Left ventricle myocardium inferior (tissue), 1 donor: ENCODE data around the gene ACP4. TPM values are rescaled to one million over a fixed set of nuclear protein-coding genes. Genes with fewer than 3 reads are reported as not detected.

Experiments
- DNase-seq: peaks from one replicate; pipeline ENCODE4 v3.0.0-alpha.2; 2020
- H3K27ac ChIP-seq: fragments of 200-600 bp; replicated peaks from 2 replicates; pipeline ENCODE4 v1.8.0; 2021
- H3K27me3 ChIP-seq: fragments of 200-600 bp; 2 replicates; pipeline ENCODE4 v1.8.0; 2021; ENCODE audit warnings: low read depth
- H3K36me3 ChIP-seq: fragments of 200-600 bp; 2 replicates; pipeline ENCODE4 v1.8.0; 2021
- H3K4me1 ChIP-seq: fragments of 200-600 bp; 2 replicates; pipeline ENCODE4 v1.8.0; 2021
- H3K4me3 ChIP-seq: fragments of 200-600 bp; 2 replicates; pipeline ENCODE4 v1.8.0; 2021; ENCODE audit warnings: mild to moderate bottlenecking, moderate library complexity
- H3K9me3 ChIP-seq: fragments of 200-600 bp; replicated peaks from 2 replicates; pipeline ENCODE4 v1.8.0; 2021
- intact Hi-C: fragments of 100-400 bp; cut with micrococcal nuclease; formaldehyde crosslinking; loops from one replicate; pipeline ENCODE4 v1.11.0; 2022
- total RNA-seq: library from RNA; stranded (reverse); fragmentation: NEBNext Ultra II Directional; extraction: Animal tissue kit (Norgen Biotek cat#: 25700); gene quantifications from one replicate; pipeline ENCODE4 v1.2.1, GENCODE V29; 2021
- TF ChIP-seq, protein P1 (sequence below): fragments of 200-600 bp; IDR thresholded peaks from 2 replicates; pipeline ENCODE4 v1.8.0; 2021; ENCODE audit warnings: antibody characterized with exemption, mild to moderate bottlenecking, borderline replicate concordance
- donor health status: DM: no; HTN: yes; CAD: no; lungs with severe emphysema.

Gene ACP4
- total RNA-seq, 1 donor from 2014 or later = not detected

- Histone ChIP-seq H3K27ac (no peak overlapping the region), H3K27me3 (peaks cover 10% of the 10 kb centered on the region), H3K4me3 (no peak overlapping the region), H3K36me3 (peaks cover 28% of the 10 kb centered on the region), H3K4me1 (no peaks in the 10 kb centered on the region), H3K9me3 (no peaks in the 10 kb centered on the region)
- no peak for DNase-seq
- intact Hi-C loops = no loop called here
- TF ChIP-seq, protein P1, sequence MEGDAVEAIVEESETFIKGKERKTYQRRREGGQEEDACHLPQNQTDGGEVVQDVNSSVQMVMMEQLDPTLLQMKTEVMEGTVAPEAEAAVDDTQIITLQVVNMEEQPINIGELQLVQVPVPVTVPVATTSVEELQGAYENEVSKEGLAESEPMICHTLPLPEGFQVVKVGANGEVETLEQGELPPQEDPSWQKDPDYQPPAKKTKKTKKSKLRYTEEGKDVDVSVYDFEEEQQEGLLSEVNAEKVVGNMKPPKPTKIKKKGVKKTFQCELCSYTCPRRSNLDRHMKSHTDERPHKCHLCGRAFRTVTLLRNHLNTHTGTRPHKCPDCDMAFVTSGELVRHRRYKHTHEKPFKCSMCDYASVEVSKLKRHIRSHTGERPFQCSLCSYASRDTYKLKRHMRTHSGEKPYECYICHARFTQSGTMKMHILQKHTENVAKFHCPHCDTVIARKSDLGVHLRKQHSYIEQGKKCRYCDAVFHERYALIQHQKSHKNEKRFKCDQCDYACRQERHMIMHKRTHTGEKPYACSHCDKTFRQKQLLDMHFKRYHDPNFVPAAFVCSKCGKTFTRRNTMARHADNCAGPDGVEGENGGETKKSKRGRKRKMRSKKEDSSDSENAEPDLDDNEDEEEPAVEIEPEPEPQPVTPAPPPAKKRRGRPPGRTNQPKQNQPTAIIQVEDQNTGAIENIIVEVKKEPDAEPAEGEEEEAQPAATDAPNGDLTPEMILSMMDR = no peak
Measured at GRCh38 chr19:50796128-50796633, 6.0 kb downstream of the ACP4 start.

- Histone ChIP-seq H3K27ac (no peak overlapping the region), H3K27me3 (peaks cover 7% of the 10 kb centered on the region)
Measured at GRCh38 chr19:50796634-50797428, 6.6 kb downstream of the ACP4 start.

DNA sequence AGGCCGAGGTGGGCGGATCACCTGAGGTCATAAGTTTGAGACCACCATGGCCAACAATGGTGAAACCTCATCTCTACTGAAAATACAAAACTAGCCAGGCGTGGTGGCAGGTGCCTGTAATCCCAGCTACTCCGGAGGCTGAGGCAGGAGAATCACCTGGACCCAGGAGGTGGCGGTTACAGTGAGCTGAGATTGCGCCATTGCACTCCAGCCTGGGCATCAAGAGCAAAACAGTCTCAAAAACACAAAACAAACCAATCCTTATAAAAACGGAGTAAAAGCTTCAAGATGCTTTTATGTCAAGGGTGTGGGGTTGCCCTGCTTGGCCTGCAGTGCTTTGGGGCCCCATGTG lies 7.2 kb downstream of the ACP4 start:
- TF ChIP-seq, protein P1 = no peak
- intact Hi-C loops = no loop called here
- Histone ChIP-seq H3K4me3 (no peak overlapping the region), H3K4me1 (peaks cover 2% of the 10 kb centered on the region), H3K9me3 (no peaks in the 10 kb centered on the region), H3K27me3 (peaks cover under 1% of the 10 kb centered on the region), H3K27ac (no peak overlapping the region), H3K36me3 (peaks cover 37% of the 10 kb centered on the region)
- no peak for DNase-seq

More at GRCh38 chr19:50796634-50797428, 6.6 kb downstream of the ACP4 start:
- Histone ChIP-seq H3K4me1 (no peaks in the 10 kb centered on the region), H3K9me3 (no peaks in the 10 kb centered on the region), H3K4me3 (no peak overlapping the region), H3K36me3 (peaks cover 35% of the 10 kb centered on the region)
- intact Hi-C loops = no loop called here
- no peak for DNase-seq
- TF ChIP-seq, protein P1 = no peak

DNA sequence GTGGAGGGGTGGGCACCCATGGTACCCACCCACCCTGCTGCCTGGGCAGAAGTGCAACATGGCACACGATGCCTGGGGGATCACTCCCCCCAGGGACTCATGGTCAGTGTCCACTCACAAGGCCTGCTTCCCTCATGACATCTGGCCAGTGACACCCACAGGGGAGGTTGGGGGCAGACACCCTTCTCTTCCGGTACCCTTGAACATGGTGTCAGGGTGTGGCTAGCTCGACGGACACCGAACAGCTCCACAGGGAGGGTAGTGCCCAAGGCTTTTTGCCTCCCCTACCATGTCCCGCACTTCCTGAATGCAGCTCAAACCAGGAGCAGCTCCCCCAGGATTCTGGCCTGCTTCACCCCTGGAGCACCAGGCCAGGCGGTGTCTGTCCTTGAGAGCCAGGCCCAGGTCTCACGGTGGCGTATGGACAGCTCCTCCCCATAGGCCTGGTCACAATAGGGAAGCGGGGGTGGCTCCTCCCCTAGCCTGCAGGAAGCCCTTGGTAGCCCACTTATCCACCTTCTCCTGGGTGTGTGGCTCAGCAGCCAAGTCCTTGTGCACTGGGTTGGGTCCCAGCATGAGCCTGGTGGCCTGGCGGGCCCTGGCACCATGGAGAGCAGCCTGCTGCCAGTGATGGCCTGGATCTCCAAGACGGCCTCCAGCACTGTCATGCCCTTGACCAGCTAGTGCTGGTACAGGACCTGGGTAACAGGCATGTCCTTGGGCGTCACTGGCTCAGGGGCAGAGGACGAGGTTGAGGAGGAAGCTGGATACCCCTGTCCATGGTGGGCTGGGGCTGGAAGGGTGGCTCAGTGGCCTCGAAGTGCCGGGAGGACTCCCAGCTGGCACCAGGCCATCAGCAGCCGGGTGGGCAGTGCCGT lies 7.8 kb downstream of the ACP4 start:
- Histone ChIP-seq H3K4me1 (peaks cover 8% of the 10 kb centered on the region), H3K36me3 (peaks cover 37% of the 10 kb centered on the region), H3K27me3 (no peaks in the 10 kb centered on the region), H3K9me3 (no peaks in the 10 kb centered on the region), H3K27ac (no peak overlapping the region), H3K4me3 (no peak overlapping the region)
- intact Hi-C loops = no loop called here
- no peak for DNase-seq
- TF ChIP-seq, protein P1 = no peak

GRCh38 chr19:50798659-50799546 lies 8.7 kb downstream of the ACP4 start:
- TF ChIP-seq, protein P1 = no peak
- Histone ChIP-seq H3K27ac (no peak overlapping the region), H3K27me3 (no peaks in the 10 kb centered on the region), H3K4me3 (no peak overlapping the region), H3K36me3 (peaks cover 37% of the 10 kb centered on the region), H3K4me1 (peaks cover 17% of the 10 kb centered on the region), H3K9me3 (no peaks in the 10 kb centered on the region)
- DNase-seq = no peak
- intact Hi-C loops = no loop called here
